Fibroblast of the aortic adventitia (primary cell): ENCODE measurements around the gene FAHD1. TPM values are rescaled to one million over a fixed set of nuclear protein-coding genes. Genes with fewer than 3 reads are reported as not detected.
"Not testable (repeated sequence)": the region's sequence is repeated elsewhere in the genome, so short reads cannot be mapped to it uniquely, and the experiment has no call there.

ENCODE experiments used
- DNase-seq: peaks from one replicate; pipeline ENCODE4 v3.0.0-alpha.2; 2010; ENCODE audit warnings: low read depth
- H3K4me3 ChIP-seq: 2 replicates; pipeline ENCODE4 v1.5.1; 2011; ENCODE audit warnings: low read depth, mild to moderate bottlenecking, control low read depth, low read length, moderate library complexity
- total RNA-seq: library from RNA; depleted of rRNA; stranded (reverse); fragments of >200 nt; gene quantifications from 2 replicates; pipeline ENCODE4 v1.2.3, GENCODE V29; 2012; ENCODE audit warnings: low replicate concordance
- TF ChIP-seq, protein P1 (sequence below): IDR thresholded peaks from 2 replicates; pipeline ENCODE4 v1.5.1; 2011; ENCODE audit warnings: mild to moderate bottlenecking, low read length, control low read depth, inconsistent platforms; ENCODE audit not compliant: insufficient read depth

FAHD1 gene
- total RNA-seq, 1 donor, result 36.7 TPM

DNA sequence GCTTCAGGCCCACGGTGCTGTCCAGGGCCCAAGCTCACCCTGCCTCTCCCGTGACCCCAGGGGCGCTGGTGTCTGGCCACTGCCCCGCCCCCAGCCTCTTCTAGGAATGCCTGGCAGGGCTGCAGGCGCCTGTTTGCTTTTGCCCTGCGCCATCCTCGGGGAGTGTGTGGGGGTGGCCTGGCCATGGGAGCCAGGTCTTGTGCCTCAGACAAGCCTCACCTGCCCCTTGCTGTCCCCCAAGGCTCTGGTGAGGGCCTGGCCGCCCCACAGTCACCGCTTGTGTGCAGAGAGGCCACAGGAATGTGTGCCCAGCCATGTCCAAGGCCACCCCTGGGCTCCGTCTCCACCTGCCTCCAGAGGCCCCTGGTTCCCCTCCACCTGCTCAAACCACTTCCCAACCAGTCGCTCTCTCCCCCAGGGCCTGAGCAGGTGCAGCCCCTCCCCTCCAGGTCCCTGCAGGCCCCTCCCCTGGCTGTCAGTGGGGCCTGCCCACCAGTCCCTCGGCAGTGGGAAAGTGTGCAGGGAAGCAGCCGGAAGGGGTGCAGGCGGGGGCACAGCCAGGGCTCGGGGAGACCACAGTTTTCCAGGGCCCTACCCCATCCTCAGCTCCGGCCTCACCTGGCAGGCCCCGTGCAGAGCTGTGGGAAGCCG lies 32.7 kb upstream of the FAHD1 start:
- no peak for DNase-seq
- TF ChIP-seq, protein P1, sequence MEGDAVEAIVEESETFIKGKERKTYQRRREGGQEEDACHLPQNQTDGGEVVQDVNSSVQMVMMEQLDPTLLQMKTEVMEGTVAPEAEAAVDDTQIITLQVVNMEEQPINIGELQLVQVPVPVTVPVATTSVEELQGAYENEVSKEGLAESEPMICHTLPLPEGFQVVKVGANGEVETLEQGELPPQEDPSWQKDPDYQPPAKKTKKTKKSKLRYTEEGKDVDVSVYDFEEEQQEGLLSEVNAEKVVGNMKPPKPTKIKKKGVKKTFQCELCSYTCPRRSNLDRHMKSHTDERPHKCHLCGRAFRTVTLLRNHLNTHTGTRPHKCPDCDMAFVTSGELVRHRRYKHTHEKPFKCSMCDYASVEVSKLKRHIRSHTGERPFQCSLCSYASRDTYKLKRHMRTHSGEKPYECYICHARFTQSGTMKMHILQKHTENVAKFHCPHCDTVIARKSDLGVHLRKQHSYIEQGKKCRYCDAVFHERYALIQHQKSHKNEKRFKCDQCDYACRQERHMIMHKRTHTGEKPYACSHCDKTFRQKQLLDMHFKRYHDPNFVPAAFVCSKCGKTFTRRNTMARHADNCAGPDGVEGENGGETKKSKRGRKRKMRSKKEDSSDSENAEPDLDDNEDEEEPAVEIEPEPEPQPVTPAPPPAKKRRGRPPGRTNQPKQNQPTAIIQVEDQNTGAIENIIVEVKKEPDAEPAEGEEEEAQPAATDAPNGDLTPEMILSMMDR, result no peak
- no peak overlapping the region for H3K4me3 ChIP-seq

DNA sequence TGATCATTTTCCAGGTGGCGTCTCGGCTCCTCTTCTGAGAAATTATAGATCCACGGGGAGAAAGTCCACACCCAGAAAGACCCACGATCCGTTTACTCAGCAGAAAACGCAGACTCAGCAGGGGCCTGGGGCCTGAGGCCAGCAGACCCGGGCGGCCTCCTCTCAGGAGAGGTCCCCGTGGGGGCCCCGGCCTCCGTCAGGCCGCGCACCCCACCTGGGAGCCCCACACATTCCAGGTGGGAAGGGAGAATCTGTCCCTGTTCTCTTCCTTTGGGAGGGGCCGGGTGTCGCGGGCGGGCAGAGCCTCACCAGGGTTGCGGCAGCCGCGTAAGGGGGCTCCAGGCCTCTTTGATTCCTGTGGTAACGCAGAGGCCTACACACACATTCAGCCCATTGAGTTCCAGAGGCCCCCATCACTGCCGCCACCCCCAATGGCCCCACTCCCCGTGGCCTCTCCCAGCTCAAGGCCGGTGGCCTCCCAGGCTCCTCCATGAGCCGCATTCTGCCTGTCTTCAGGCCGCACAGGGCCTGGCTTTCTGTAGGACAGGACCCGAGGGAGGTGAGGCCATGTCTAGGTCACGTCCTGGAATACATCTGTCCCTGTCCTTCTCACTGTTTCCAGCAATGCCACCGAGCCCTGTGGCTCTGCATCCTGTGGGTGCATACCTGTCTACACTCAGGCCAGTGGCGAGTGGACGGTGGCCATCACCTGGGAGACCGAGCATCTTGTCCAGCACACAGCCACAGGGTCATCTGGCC lies 31.9 kb upstream of the FAHD1 start:
- no peak for DNase-seq
- TF ChIP-seq, protein P1, result no peak
- H3K4me3 ChIP-seq, result no peak overlapping the region

DNA sequence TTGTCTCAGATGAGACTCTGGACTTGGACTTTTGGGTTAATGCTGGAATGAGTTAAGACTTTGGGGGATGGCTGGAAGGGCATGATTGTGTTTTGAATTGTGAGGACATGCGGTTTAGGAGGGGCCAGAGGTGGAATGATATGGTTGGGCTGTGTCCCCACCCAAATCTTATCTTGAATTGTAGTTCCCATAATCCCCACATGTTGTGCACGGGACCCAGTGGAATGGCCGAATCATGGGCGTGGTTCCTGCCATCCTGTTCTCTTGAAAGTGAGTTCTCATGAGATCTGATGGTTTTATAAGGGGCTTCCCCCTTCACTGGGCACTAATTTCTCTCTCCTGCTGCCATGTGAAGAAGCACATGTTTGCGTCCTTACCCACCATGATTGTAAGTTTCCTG lies 27.7 kb upstream of the FAHD1 start:
- not testable (repeated sequence) for H3K4me3 ChIP-seq, DNase-seq

DNA sequence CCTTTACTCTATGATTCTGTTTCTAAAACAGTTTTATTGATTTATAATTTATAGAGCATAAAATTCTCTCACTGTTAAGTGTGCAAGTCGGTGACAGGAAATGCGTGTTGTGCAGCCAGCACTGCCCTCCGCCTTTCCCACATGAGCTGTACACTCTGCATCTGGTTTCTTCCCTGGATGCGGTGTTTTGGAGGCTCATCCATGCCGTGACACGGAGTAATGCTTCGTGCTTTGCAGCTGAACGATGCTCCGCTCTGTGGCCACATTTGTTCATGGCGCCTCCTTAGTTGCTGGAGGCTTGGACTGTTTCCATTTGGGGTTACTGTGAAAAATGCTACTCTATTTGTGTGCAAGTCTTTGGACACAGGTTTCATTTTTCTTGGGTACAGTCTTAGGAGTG lies 26.3 kb upstream of the FAHD1 start:
- DNase-seq, result no peak
- H3K4me3 ChIP-seq, result no peak overlapping the region
- TF ChIP-seq, protein P1, result no peak

DNA sequence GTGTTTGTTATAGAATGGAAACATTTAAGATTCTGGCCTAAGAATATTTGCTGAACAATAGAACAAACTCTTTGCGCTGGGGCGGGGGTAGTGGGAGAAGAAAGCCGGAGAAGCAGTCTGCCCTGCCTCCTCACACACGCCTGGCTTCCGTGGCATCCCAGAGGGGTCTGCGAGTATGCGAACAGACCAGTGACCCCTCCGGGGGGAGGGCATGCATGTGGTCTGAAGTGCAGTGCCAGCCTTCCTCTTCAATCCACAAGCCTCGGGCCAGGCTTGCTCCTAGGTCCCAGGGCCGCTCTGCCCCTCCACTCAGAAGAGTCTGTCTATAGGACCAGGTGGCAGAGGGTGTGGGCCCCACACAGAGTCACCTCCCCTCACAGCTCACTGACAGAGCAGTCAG lies 19.4 kb upstream of the FAHD1 start:
- no peak overlapping the region for H3K4me3 ChIP-seq
- DNase-seq, result no peak
- TF ChIP-seq, protein P1, result no peak

DNA sequence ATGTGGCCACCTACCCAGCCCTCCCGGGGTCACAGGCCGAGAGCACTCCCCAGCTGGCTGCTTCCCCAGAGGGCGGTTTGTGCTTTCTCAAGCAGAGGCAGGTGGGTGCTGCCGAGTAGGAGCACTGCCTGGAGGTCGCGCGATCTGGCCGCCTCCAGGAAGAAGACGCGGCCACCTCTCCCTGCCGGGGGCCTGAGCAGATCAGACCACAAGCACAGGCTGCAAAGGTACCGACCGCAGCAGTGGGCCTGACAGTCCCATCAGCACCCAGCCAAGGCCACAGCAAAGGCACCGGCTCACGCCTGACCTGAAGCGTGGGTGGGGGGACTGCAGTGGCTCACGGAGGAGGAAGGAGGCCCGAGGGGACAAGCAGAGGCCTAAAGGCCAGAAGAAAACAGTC lies 18.3 kb upstream of the FAHD1 start:
- TF ChIP-seq, protein P1, result no peak
- H3K4me3 ChIP-seq, result no peak overlapping the region
- no peak for DNase-seq

DNA sequence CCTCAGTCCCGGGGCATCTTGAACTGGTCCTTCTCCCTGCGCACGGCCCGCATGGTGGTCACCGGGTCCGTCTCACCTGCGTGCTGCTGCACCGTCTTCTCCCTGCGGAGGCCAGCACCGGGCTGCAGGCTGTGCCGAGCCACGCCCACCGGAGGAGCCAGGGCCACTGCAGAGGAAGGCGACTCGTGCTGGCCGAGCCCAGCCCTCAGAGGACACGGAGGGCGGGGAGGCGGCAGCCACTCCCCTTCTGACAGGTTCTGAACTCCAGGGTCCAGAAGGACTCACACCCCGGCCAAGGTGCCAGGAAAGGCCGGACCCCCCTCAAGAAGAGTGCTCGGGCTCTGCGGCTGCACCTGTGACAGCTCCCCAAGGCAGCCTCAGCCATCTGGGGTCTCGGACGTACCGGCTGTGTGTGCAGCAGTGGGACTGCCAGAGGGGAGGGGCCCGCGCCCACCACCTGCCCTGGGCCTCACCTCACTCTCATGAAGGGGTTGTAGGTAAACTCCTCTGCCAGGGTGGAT lies 17.7 kb upstream of the FAHD1 start:
- DNase-seq, result no peak
- TF ChIP-seq, protein P1, result no peak
- H3K4me3 ChIP-seq, result no peak overlapping the region
